ENCODE measurements around the gene POMGNT2.
"Not testable (repeated sequence)": the region's sequence is repeated elsewhere in the genome, so short reads cannot be mapped to it uniquely, and the experiment has no call there.

The POMGNT2 gene

DNA sequence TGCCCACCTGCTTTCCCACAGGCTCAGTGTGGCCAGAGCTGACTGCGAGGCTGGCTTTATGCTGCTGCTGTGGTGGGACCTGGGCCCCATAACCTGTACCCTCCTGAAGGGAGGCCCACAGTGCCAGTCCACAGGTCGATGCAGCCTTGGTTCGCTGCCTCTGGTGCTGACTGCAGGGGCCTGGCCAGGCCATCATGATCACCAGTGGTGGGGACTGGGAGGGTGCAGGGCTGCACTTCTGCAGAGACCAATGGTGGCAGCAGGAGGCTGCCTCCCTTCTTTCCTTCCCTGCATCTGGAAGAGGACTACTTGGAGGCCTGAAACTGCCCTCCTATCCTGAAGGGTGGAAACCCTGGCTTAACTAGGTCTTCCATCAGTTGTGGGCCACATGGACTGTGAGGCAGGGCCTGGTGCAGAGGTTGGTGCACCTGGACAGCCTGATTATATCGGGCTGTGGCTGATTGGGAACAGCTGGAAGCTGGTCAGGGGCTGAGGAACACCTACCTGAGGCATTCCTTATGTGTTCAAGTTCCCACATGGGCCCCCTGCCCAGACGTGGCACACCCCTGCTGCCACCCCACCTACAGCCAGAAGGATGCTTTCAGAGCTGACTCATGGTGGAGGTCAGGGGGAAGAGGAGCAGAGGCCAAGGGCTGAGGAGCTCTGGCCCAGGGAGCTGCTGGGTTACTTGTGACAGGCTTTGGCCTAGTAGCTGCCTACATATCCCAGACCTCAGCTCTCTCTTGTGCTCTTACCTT, 29.8 kb downstream of the POMGNT2 start:
- DNase-seq = no peak

DNA sequence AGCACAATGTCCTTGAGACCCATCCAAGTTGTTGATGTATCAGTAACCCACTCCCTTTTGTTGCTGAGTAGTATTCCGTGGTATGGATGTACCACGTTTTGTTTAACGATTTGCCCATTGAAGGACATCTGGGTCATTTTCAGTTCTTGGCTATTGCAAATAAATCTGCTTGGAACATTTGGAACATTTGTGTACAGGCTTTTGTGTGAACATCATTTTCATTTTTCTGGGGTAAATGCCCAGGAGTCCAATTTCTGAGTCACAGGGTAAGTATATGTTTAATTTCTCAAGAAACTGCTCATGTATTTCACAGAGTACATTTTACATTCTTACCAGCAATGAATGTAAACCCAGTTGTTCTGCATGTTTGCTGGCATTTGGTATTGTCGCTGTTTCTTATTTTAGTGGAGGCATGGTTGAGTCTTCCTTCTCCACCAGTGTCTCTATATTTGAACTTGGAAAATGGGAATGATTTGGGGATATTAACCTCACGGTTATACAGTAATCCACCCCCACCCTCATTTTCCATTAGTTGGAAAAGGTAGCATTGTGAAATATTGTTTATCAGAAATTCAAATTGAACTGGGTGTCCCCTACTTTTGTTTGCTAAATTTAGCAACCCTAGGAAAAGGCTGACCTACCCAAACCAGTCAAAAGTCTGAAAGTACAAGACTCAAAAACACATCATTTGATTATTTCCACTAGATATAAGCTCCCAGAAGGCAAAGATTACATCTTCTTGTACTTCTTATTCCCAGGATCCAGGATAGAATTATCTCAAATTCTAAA, 30.8 kb downstream of the POMGNT2 start:
- DNase-seq = no peak

DNA sequence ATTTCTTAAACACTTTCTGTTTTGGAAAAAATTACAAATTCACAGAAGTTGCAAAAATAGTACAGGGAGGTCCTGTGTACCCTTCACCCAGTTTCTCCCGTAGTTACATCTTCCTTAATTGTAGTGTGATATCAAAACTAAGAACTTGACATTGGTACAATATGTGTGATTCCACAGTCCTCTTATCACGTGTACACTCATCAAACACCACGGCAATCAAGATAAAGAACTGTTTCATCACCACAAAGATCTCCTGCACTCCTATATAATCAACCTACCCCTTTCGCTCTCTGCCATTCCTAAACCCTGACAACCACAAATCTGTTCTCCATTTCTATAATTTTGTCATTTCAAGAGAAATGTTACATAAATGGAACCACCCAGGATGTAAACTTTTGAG, 31.4 kb downstream of the POMGNT2 start:
- DNase-seq = no peak

DNA sequence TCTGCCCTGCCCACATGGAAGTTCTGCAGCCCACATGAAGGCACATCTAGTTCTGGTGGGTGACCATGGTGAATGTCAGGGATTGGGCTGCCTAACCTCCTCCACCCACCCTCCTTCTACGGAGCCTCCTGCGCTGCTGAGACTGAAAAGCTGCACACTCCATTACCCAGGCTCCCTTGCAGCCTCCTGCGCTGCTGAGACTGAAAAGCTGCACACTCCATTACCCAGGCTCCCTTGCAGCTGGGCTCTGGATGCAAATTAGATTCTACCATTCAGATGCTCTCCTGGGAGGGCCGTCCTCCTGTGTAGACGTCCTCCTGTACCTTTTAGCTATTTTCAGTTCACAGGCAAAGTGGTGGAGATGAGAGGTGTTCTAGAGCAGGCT, 32.1 kb downstream of the POMGNT2 start:
- no peak for DNase-seq

DNA sequence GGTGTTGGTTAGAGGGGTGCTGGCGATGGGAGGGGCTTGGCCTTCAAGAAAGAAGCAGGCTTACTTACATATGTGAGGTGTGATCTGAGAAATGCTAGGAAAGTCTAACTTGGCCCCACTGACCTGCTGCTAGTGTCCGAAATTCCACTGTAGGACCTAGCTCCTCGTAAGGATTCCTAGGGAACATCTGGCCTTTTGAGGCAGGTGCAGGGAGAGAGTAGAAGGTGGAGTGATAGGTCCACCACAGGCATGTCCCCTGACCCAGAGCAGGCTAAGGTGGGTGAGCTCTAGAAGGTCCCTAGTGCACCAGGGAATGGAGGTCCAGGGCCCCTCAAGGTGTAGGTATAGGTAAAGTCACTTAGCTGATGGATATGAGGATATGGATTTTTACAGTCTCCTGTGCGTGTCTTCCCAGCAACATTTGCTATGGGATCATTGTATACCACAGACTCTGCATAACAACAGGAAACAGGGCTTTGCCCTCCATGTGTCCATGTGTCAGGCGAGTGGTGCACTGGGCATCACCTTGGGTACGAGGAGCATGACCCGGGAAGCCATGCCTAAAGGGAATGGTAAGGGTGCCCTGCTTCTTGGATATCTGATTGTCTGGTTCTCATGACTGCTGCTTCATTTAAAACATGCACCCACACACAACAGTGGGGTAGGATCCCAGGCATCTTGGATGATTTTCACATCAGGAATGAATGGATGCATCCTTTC, 32.6 kb downstream of the POMGNT2 start:
- DNase-seq = no peak

DNA sequence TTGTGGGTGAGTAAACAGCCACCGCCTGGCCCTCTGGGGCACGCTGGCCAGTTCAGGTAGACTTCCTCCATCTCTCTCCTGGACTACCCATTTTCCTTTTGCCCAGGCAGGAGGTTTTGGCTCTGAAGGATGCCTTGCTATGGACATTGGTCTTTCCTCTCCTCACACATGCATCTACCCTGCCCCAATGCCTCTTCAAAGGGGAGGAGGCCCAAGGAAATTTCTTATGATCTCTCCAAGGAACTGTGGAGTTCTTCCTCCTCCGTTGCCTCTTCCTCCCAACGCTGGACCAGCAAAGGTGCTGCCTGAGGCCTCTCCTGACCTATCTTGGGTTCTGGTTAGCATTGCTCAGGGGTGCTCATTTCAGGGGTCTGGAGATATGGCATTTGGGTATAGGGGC, 33.5 kb downstream of the POMGNT2 start:
- DNase-seq = no peak

DNA sequence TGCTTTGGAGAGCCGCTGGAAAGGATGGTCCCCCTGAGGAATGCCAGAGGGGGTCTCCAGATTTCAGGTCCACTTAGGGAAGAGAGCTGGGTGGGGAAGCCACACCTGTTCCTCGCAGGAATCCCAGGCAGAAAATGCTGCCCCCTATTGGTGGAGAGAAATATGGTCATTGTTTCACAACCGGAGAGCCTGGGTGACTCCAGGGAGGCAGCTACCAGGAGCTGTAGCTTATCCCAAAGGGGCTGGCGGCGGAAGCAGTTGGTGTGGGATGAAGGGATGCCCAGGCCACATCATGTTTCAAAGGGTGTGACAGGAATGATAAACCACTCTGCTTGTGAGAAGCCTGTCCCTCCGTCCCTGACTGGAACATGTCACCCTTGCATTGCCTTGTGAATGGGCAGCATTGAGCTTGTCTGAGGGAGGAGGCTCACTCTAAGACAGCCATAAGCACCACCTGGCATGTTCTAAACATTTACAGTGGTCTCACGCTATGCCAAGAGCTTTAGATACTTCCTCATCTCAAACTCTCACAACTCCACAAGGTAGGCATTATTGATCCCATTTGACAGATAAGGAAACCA, 34.5 kb downstream of the POMGNT2 start:
- DNase-seq = no peak

DNA sequence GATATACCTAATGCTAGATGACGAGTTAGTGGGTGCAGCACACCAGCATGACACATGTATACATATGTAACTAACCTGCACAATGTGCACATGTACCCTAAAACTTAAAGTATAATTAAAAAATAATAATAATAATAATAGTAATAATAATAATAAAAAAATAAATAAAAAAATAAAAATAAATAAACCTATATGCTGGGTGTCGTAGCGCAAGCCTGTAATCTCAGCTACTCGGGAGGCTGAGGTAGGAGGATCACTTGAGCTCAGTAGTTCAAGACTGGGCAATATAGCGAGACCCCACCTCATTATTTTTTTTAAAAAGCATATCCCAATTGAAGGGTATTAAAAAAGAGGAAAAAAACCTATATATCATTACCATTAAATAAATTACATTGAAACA, 35.2 kb downstream of the POMGNT2 start:
- DNase-seq = not testable (repeated sequence)

DNA sequence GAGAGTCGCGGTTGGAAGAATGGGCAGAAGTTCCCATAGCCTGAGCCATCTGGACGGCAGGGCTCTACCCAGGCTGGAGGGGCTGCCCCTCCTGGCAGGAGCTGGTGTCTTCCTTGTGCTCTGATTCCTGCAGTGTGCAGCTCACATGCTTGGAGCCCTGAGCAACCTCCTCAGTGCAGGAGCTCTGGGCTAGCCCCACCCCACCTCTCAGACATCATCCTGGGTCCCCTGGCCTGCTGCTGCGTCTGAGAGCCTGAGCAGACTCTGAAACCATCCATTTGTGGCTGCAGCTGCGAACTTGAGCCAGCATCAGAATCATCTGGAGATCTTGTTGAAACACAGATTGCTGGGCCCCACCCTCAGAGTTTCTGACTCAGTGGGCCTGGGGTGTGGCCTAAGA, 42.8 kb downstream of the POMGNT2 start:
- DNase-seq = no peak

DNA sequence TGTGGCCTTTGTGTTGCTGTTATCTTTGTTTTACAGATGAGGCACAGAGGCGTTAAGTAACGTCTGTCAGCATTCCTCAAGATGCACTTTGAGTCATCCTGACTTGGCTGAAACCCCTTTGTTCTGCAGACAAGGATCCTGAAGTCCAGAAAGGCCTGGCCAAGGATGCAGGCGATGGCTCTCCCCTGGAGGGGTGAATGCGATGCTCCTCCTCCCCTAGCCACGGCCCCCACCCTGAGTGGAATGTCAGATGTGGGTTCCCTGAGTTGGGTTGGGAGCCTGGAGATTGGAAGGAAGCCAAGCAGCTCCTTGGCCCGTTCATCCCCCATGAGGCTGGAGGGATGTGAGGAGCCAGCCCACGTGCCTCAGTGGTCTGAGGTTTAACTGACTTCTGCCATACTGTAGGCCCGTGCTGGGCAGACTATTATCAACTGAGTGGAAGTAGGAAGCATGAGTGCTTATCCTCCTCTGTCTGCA, 43.3 kb downstream of the POMGNT2 start:
- no peak for DNase-seq

DNA sequence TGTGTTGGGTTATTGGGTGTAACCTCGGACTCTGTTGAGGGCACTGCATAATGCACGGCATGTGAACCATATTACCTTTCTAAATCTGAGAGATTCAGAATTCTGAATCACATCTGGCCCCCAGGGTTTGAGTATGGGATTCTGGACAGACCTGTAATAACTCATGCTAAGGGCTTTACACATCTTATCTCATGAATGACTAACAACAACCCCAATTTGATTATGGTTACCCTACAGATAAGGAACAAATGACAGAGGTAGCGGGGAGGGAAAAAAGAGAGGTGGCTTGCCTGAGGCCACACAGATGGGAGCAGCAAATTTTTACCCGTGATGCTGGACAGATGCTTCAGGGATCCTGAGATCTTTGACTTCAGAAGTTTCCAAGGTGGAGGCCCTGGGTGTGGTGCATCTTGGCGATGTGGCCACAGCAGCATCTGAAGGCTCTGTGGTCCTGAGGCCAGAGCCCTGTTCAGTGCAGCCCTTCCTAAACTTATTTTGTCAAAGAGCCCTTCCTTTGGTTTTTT, 43.8 kb downstream of the POMGNT2 start:
- DNase-seq = no peak

DNA sequence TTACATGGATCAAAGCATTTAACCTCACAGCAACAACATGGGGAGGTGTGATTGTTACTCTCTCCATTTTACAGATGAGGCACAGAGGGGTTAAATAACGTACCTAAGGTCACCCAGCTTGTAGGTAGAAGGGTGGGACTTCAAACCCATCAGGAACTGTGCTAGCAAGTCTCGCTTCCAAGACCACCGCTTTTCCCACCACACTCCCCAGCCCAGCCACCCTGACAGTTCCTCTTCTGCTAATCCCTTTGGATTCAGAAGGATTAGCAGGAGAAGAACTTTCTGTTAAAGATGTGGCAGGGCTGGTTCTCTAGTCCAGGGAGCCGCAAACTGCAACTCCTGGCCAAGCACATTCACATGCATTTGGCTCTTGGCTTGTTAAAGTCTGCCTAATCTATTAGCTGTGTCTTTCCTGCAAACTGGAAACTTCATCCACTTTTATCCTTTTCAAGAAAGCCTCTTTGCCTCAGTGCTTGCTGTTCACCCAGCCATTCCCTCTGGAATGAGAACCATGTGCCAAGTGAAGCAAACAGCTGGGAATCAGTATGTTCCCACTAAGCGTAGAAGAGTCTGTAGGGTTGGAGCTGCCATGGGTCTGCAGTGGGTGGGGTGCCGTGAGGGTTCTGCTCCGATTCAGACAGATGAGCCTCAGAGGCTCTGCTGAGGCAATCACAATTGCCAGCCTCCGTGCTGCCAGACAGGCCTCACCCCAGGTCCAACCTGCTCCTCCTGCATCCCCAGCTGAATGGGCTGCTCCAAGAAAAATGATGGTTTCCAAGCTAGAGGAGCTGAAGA, 44.6 kb downstream of the POMGNT2 start:
- no peak for DNase-seq

DNA sequence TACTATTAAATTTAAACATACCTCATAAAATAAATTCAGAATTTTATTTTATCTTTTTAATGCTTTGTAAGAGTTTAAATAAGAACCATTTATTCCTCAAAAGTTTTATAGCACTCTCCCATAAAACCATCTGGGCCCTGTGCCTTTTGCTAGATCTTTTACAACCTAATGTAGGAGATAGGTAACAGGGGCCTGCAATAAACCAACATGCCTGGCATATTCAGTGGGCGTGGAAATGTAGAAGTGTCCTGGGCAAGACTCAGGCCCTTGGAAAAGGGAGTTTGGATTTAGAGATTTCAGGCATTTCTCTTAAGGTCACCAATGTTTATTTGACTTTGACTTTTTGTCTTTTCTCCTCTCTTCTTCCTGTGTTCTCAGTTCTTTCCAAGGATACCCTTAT, 46.4 kb downstream of the POMGNT2 start:
- no peak for DNase-seq

DNA sequence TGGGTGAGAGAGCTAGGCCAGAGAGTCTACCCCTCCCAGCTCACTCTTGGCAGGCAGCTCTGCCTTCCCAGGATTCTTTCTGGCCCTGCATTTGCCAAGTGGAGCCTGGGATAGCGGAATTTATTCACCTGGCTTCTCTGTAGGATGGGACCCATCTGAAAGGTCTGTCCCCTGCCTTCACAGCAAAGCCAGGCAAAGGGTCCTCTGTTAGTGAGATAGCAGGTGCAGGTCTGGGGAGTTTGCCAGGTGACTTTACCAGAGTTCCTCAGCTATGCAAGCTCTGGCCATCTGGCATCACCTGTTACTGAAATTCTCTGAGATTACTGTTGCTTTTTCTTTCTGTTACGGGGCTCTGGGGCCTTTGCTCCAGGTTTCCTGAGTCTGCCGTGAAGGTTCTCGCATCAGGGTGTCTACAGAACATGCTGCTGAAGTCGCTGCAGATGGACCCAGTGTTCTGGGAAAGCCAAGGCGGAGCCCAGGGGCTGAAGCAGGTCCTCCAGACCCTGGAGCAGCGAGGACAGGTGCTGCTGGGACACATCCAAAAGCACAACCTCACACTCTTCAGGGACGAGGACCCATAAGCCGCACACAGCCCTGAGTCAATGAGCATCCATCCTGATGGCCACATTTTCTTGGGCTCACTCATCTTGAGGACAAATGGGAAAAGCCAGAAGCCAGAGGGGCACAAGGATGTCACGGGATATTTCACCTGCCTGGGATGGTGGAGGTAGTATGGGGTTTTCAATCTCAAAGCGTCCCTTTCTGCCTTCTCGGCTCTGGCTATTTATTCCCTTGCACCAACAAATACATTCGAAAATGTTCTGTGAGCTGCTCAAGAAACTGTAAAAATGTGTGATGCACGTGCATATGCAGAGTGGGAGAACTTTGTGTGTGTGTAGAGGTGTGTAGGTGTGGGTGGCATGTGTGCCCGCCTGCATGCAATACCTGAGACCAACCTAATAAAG, 49.8 kb downstream of the POMGNT2 start:
- no peak for DNase-seq

DNA sequence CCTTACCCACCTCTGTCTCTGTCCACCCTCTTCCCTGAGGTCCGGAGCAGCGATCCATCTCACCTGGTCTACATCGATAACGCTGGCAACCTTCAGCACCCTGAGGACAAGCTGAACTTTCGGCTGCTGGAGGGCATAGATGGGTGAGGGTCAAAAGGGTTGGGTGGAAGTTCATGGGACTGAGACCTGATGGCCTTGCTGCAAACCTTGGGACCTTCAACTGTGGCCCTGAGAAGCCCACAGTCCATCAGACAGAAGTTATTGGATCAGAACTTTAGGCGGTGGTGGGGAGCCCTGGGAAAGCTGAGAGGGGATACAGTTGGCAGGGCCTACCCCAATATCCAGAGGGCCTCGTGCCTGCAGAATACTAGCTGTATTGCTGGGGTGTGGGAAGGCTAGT, 50.5 kb downstream of the POMGNT2 start:
- no peak for DNase-seq

DNA sequence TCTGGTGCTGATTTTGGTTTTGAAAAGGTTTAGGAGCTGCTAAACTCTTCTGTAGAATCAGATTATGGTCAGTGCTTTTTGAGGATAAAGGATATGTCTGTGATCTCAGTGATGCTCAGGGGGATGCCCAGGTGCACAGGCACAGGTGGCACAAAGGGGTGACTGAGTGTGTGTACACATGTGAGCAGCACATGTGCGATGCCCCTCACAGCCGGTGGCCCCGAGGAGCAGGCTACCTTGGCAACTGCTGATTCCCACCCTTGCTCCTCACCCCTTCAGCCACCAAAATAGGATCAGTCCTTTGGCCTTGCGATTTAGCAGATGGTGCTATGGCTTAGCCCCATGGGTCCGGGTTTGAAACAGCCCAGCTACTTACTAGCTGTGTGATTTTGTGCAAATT, 51.1 kb downstream of the POMGNT2 start:
- no peak for DNase-seq

DNA sequence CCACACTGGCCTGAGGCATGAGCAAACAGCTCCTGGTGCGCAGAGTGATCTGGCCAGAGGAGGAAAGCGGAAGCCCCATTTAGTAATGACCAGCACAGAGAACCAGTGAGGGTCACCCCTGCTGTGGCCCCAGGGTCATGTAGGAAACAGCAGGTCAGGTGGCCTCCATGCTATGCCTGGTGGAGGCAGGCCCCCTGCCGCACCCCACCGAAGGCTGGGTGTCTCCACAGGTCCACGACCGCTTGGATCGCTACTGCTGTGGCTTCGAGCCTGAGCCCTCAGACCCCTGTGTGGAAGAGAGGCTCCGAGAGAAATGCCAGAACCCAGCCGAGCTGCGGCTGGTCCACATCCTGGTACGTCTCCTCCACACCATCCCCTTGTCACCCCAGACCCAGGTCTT, 52.6 kb downstream of the POMGNT2 start:
- DNase-seq = no peak

DNA sequence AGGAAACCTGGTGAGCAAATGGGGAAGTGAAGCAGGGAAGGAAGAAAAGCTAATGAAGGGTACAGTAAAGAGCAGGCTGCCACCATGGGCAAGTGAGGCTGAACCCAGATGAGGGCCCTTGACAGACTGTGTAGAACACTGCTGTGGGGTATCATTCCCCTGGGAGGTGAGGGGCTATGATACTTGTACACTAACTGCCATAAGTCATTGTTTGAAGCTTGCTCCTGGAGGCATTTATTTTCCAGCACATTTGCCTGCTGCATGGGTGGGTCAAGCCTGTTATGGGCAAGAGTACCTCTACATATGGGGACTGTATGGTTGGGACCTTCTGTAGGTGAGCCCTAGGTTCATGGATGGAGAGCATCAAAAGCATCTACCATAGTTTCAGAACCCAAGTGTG, 57.4 kb downstream of the POMGNT2 start:
- DNase-seq = no peak

DNA sequence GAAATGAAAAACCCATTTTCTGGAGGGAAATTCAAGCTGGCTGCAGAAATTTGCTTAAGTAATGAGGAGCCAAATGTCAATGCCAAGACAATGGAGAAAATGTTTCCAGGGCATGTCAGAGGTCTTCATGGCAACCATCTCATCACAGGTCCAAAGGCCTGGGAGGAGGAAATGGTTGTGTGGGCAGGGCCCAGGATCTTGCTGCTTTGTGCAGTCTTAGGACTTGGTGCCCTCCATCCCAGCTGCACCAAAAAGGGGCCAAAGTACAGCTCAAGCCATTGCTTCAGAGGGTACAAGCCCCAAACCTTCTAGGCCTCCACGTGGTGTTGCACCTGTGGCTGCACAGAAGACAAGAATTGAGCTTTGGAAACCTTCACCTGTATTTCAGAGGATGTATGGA, 59.3 kb downstream of the POMGNT2 start:
- DNase-seq = no peak

DNA sequence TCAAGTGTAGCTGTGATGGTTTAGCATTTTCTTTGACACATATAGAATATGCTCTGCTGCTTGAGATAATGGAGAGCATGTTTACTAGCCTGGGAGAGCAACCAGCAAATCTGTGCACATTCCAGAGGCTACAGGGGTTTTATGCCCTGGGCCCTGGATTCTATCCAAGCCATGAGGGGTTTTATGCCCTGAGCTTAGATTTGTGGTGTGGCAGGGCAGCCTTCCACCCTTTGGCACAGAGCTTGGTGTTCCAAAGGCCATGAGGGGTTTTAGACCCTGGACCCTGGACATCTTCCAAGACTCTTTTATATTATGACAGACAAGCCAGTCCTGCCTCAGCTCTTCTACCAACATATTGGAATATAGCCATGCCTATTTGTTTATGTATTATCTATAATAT, 60.8 kb downstream of the POMGNT2 start:
- not testable (repeated sequence) for DNase-seq

DNA sequence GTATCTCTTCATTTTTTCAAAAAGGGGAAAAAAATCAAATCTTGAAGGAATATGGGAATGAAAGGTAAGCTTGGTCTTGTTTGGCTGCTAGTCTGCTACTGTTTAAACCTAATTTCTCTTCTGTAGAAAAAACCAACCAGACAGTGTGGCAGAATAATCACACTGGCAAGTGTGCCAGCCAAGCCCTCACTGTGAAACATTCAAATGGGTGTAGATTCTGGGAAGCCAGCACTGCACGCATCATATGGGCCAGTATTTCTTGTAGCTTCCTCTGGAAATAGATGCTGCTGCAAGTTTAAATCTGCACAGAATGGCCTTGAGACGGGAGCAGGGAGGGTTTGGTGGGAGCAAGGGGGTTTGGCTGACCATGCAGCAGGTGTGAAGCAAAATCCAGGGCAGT, 62.1 kb downstream of the POMGNT2 start:
- no peak for DNase-seq
